ENCODE measurements around the gene EPHB1. TPM values are rescaled to one million over a fixed set of nuclear protein-coding genes. Genes with fewer than 3 reads are reported as not detected.
A peak's percentile ranks its signal among the peaks of the same experiment; 100 is the strongest.

EPHB1 gene
- polyA plus RNA-seq, 3 donors = 0.06 to 0.55 TPM; not detected in 1

DNA sequence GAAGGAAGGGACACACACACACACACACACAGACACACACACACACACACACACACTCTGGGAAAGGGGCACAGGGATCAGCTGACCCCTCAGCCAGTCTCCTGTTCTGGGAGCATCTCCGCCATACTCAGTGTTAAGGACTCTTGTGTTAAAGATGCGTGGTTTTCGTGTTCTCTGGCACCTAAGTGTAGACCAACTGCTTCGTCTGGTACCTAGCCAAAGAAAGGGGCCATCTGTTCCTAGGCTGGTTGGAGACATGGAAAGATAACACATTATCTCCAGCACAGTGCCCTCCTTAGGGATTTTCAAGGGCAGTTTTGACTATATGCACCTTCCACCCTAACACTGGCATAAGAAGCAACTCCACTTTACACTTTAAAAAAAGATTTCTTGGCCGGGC is 65.1 kb downstream of the EPHB1 start:
- no peak overlapping the region for H3K9ac ChIP-seq (ENCODE audit: insufficient read depth, low read length, poor library complexity, severe bottlenecking)
- no peak for DNase-seq
- no peaks in the 10 kb centered on the region for H3K79me2 ChIP-seq (ENCODE audit: insufficient read depth, low read length)
- no peaks in the 10 kb centered on the region for H3K27me3 ChIP-seq (ENCODE audit: control insufficient read depth in 2 of 2, insufficient read depth in 2 of 2, low read length in 2 of 2)
- Mint-ChIP-seq H3K27ac (no peak overlapping the region), H3K4me1 (peaks cover 27% of the 10 kb centered on the region), H3K36me3 (no peaks in the 10 kb centered on the region), H3K27me3 (ENCODE audit: low read depth in 3 of 3) (peaks cover 0 to 2% (median 0%) of the 10 kb centered on the region in 3 donors), H3K4me3 (no peak overlapping the region), H3K9me3 (peaks cover 0 to 2% (median 0%) of the 10 kb centered on the region in 7 donors)
- TF ChIP-seq, protein P1, sequence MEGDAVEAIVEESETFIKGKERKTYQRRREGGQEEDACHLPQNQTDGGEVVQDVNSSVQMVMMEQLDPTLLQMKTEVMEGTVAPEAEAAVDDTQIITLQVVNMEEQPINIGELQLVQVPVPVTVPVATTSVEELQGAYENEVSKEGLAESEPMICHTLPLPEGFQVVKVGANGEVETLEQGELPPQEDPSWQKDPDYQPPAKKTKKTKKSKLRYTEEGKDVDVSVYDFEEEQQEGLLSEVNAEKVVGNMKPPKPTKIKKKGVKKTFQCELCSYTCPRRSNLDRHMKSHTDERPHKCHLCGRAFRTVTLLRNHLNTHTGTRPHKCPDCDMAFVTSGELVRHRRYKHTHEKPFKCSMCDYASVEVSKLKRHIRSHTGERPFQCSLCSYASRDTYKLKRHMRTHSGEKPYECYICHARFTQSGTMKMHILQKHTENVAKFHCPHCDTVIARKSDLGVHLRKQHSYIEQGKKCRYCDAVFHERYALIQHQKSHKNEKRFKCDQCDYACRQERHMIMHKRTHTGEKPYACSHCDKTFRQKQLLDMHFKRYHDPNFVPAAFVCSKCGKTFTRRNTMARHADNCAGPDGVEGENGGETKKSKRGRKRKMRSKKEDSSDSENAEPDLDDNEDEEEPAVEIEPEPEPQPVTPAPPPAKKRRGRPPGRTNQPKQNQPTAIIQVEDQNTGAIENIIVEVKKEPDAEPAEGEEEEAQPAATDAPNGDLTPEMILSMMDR (IDR thresholded peaks at IDR 0.05) = no peak
- 100% methylated on average over 3 of the region's 5 CpGs for WGBS (ENCODE audit: insufficient coverage)
- H3K27ac ChIP-seq (ENCODE audit: low read depth in 1 of 2, low read length in 2 of 2) = no peak overlapping the region
- no peak overlapping the region for H3K4me3 ChIP-seq (replicated peaks in 1 of 3; ENCODE audit: low read depth in 2 of 3, low read length in 3 of 3)
- H3K9me3 ChIP-seq (replicated peaks in 1 of 2; ENCODE audit: control insufficient read depth in 1 of 2, insufficient read depth in 1 of 2, low read length in 2 of 2) = no peaks in the 10 kb centered on the region
- H4K20me1 ChIP-seq (ENCODE audit: insufficient read depth, low read length) = no peaks in the 10 kb centered on the region
- no peak overlapping the region for H3K4me2 ChIP-seq (replicated peaks; ENCODE audit: extremely low read depth, low read length, poor library complexity, severe bottlenecking)
- intact Hi-C loops (cut with micrococcal nuclease) = no loop called here
- no peaks in the 10 kb centered on the region for H3K36me3 ChIP-seq (replicated peaks in 1 of 2; ENCODE audit: control insufficient read depth in 1 of 2, insufficient read depth in 2 of 2, low read length in 2 of 2)
- H3K4me1 ChIP-seq (ENCODE audit: control insufficient read depth in 1 of 2, insufficient read depth in 2 of 2, low read length in 2 of 2) = peaks cover 22% of the 10 kb centered on the region in 2 donors
- H2AFZ ChIP-seq (ENCODE audit: insufficient read depth, low read depth, low read length, poor library complexity, severe bottlenecking) = no peak overlapping the region

GRCh38 chr3:134863915-134864314 is 68.9 kb downstream of the EPHB1 start:
- Mint-ChIP-seq H3K4me3 (no peak overlapping the region), H3K36me3 (no peaks in the 10 kb centered on the region), H3K4me1 (peaks cover 29% of the 10 kb centered on the region), H3K9me3 (peaks cover 0 to 2% (median 0%) of the 10 kb centered on the region in 7 donors), H3K27ac (peak overlapping the region in 3 of 7 donors; percentile 48 to 49 (median 48)), H3K27me3 (ENCODE audit: low read depth in 3 of 3) (no peaks in the 10 kb centered on the region)
- Histone ChIP-seq H3K4me3 (replicated peaks in 1 of 3; ENCODE audit: low read depth in 2 of 3, low read length in 3 of 3) (no peak overlapping the region), H3K27ac (ENCODE audit: low read depth in 1 of 2, low read length in 2 of 2) (peak overlapping the region in 1 of 2 donors; percentile 53), H3K9ac (ENCODE audit: insufficient read depth, low read length, poor library complexity, severe bottlenecking) (no peak overlapping the region), H3K36me3 (replicated peaks in 1 of 2; ENCODE audit: control insufficient read depth in 1 of 2, insufficient read depth in 2 of 2, low read length in 2 of 2) (no peaks in the 10 kb centered on the region), H3K79me2 (ENCODE audit: insufficient read depth, low read length) (no peaks in the 10 kb centered on the region), H4K20me1 (ENCODE audit: insufficient read depth, low read length) (no peaks in the 10 kb centered on the region), H3K9me3 (replicated peaks in 1 of 2; ENCODE audit: control insufficient read depth in 1 of 2, insufficient read depth in 1 of 2, low read length in 2 of 2) (no peaks in the 10 kb centered on the region), H3K27me3 (ENCODE audit: control insufficient read depth in 2 of 2, insufficient read depth in 2 of 2, low read length in 2 of 2) (no peaks in the 10 kb centered on the region), H3K4me2 (replicated peaks; ENCODE audit: extremely low read depth, low read length, poor library complexity, severe bottlenecking) (no peak overlapping the region), H2AFZ (ENCODE audit: insufficient read depth, low read depth, low read length, poor library complexity, severe bottlenecking) (peak overlapping the region; percentile 44), H3K4me1 (ENCODE audit: control insufficient read depth in 1 of 2, insufficient read depth in 2 of 2, low read length in 2 of 2) (peaks cover 18 to 24% of the 10 kb centered on the region in 2 donors)
- no peak for DNase-seq
- TF ChIP-seq, protein P1 (IDR thresholded peaks at IDR 0.05) = no peak
- intact Hi-C loops (cut with micrococcal nuclease) = no loop called here
- WGBS (ENCODE audit: insufficient coverage) = 97% methylated on average over 5 of the region's 6 CpGs
